Measurements from ENCODE around the gene CLCN1.

DNA sequence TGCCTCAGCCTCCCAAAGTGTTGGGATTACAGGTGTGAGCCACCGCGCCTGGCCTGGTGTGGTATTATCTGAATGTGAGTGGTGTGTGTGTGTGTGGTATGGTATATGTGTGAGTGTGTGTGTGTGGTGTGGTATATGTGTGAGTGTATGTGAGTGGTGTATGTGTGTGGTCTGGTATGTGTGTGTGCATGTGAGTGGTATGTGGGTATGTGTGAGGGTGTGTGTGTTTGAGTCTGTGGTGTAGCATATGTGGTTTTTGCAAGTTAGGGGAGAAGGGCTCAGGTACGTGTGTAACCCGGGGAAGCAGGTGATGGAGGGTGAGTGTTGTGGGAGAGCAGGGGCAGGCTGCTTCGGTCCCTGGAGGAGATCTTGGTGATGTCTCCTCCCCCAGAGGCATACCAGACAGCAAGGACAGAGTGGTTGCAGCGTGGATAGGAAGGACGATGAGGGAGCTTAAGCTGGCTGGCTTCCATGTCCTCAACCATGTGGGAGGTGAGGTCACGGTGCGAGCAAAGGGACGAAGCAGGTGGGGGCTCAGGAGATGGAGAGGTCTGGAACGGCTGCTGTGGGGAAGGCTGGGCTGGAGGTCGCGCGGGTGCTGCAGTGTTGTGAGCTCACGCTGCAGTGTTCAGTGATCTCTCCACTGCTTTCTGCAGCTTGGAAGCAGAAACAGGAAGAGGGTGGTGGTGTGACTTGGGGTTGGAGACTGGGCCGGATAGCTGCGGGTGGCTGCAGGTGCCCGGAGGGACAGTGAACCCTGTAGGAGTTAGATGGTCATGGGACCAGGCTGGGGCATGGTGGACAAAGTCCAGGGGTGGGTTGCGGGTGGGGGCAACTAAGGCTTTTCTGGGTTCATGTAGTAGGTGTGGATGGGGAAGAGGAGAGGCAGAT, 70.2 kb downstream of the CLCN1 start:
- TF ChIP-seq, protein P1, sequence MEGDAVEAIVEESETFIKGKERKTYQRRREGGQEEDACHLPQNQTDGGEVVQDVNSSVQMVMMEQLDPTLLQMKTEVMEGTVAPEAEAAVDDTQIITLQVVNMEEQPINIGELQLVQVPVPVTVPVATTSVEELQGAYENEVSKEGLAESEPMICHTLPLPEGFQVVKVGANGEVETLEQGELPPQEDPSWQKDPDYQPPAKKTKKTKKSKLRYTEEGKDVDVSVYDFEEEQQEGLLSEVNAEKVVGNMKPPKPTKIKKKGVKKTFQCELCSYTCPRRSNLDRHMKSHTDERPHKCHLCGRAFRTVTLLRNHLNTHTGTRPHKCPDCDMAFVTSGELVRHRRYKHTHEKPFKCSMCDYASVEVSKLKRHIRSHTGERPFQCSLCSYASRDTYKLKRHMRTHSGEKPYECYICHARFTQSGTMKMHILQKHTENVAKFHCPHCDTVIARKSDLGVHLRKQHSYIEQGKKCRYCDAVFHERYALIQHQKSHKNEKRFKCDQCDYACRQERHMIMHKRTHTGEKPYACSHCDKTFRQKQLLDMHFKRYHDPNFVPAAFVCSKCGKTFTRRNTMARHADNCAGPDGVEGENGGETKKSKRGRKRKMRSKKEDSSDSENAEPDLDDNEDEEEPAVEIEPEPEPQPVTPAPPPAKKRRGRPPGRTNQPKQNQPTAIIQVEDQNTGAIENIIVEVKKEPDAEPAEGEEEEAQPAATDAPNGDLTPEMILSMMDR (IDR thresholded peaks at IDR 0.05) = no peak
- TF ChIP-seq POLR2A (IDR thresholded peaks at IDR 0.05) = no peak
